Mucosa of stomach (tissue), 1 donor: Measurements from ENCODE around the gene NFIA.

Experiments
- H3K27me3 ChIP-seq: one replicate; pipeline ENCODE4 v1.7.0; 2013; ENCODE audit warnings: mild to moderate bottlenecking, low read length; ENCODE audit not compliant: control insufficient read depth, insufficient read depth
- H3K36me3 ChIP-seq: one replicate; pipeline ENCODE4 v1.7.0; 2013; ENCODE audit warnings: low read length; ENCODE audit not compliant: control insufficient read depth, insufficient read depth
- H3K4me1 ChIP-seq: one replicate; pipeline ENCODE4 v1.7.0; 2013; ENCODE audit warnings: mild to moderate bottlenecking, low read length; ENCODE audit not compliant: control insufficient read depth, insufficient read depth
- H3K4me3 ChIP-seq: one replicate; pipeline ENCODE4 v1.7.0; 2013; ENCODE audit warnings: low read length
- H3K9ac ChIP-seq: one replicate; pipeline ENCODE4 v1.7.0; 2013; ENCODE audit warnings: mild to moderate bottlenecking, low read length, moderate library complexity
- H3K9me3 ChIP-seq: one replicate; pipeline ENCODE4 v1.7.0; 2013; ENCODE audit warnings: mild to moderate bottlenecking, low read length, moderate library complexity; ENCODE audit not compliant: control insufficient read depth
- donor health status: Pancreatic carcinoma.

NFIA gene

DNA sequence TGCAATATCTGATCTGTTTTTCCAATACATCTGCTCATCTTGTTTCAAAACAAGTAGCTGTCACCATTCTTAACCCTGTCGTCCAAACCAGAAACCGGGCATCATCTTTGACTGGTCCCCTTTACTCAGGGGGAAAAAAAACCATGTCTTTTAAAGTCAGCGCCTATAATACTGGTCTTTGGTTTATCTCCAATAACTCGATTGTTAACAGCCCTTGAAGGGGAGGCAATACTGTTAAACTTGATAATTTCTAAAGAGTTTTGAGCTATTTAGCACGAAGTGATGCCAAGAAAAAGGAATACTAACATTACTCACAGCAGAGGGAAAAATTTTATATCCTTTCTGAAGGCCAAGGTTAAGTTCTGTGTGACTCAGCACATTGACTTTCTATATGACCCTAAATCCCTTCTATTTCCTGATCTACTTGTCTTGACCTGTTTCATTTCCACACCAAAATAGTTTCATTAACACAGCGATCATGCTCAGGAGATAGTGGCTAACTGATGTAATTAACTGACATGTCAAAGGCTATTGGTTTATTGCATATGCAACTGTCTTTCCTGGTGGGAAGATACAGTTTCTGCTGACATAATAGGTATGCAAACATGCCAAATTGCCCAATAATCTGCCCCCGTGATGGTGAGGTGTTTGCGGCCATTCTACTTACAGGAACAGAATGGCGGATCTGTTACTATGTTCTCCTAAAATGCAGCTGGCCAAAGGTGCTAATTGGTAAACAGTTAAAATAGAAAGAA is 59.1 kb downstream of the NFIA start:
- H3K4me3 ChIP-seq, result no peak overlapping the region
- H3K27me3 ChIP-seq, result no peaks in the 10 kb centered on the region
- H3K9me3 ChIP-seq, result no peaks in the 10 kb centered on the region
- no peak overlapping the region for H3K9ac ChIP-seq
- H3K36me3 ChIP-seq, result no peaks in the 10 kb centered on the region
- peaks cover 21% of the 10 kb centered on the region for H3K4me1 ChIP-seq

- no peak overlapping the region for H3K4me3 ChIP-seq
- no peak overlapping the region for H3K9ac ChIP-seq
- H3K4me1 ChIP-seq, result peaks cover 21% of the 10 kb centered on the region
- no peaks in the 10 kb centered on the region for H3K9me3 ChIP-seq
- no peaks in the 10 kb centered on the region for H3K27me3 ChIP-seq
- H3K36me3 ChIP-seq, result no peaks in the 10 kb centered on the region
Observed at GRCh38 chr1:61142043-61142440, 59.7 kb downstream of the NFIA start.

DNA sequence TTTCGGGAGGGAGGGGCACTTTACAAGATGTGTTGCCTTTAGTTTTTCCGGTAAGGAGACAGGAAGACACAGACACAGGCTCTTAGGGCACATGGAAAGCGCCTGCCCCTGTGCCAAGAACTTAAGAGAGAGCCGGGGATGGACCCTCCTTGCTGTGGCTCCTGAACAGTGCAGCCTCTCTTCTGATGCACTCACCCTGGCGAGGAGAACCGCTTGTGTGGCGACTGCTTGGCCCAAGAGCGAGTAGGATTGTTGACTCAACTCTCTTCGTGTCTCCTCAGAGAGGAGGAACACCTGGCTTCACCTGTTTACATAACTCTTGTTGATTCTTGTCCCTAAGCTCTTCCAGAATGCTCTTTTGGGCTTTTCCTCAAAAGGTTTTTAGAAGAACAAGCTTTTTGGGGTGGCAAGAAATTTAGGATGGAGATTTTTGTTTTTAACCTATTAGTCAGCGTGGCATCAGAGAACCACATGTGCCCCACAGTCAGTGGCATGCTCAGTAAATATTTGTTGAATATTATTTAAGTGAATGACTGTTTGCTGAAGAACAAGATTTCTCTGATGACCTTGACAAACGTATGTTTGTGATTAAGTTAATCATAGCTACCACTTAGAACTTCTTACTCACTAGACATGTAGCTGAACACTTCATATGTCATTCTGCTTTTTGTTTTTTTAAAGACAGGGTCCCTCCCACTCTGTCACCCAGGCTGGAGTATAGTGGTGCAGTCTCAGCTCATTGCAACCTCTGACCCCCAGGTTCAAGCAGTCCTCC is 60.6 kb downstream of the NFIA start:
- Histone ChIP-seq H3K9ac (no peak overlapping the region), H3K36me3 (no peaks in the 10 kb centered on the region), H3K4me3 (no peak overlapping the region), H3K9me3 (no peaks in the 10 kb centered on the region), H3K27me3 (no peaks in the 10 kb centered on the region), H3K4me1 (peaks cover 21% of the 10 kb centered on the region)

DNA sequence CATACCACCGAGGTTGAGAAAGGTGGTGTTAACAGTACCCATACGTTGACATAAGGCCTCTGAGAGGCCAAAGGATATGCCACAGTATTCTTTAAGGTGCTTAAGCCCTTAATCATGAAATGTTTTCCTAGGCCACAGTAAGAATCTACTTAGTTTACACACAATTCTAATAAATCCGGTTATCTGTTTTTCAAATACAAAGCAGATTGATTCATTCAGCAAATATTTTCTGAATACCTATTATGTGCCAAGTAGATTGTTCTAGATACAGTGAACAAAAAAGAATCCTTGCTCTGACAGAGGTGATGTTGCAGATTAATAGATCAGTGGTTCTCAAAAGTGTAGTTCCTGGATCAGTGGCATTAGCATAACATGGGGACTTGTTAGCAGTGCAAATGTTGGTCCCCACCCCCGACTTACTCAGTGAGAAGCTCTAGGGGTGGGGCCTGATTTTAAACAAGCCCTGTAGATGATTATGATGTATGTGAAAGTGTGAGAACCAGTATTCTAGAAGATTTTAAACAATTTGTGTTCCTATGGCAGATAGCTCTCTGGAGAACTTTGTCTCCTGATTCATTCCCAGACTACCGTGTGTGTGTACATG is 61.6 kb downstream of the NFIA start:
- H3K9me3 ChIP-seq, result no peaks in the 10 kb centered on the region
- H3K9ac ChIP-seq, result no peak overlapping the region
- H3K4me3 ChIP-seq, result no peak overlapping the region
- H3K36me3 ChIP-seq, result no peaks in the 10 kb centered on the region
- H3K4me1 ChIP-seq, result peaks cover 28% of the 10 kb centered on the region
- H3K27me3 ChIP-seq, result no peaks in the 10 kb centered on the region

DNA sequence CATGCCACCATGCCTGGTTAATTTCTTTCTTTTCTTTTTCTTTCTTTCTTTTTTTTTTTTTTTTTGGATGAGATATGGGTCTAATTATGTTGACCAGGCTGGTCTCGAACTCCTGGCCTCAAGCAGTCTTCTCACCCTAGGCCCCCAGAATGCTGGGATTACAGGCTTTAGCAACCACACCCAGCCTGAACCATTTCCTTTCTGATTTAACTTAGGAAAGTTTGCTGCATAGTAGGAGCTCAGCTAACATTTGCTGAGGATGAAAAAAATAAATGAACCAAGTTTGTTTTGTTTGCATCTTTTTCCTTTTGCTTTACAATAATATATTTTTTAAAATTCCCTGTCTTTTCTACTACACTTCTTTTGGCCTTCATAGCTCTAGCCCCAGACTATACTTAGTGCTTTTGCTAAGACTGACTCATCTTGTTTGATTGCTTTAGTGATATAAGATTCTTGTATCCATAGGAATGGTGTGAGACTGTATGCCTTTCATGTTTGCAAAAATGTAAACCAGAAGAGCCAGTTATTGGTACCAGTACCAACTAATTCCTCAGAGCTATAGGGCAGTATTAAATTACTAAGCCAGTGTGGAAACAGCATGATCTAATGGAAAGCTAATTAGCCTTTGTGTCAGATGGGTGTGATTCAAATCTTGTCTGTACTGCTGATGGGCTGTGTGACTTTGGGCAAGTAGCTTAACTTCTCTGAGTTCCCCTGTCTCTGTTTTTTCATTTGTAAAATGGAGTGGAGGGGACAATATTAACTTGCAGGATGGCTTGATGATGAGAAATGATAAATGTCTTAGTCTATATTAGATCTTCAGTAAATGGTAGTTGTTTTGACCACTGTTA is 66.9 kb downstream of the NFIA start:
- Histone ChIP-seq H3K4me3 (no peak overlapping the region), H3K4me1 (peaks cover 18% of the 10 kb centered on the region), H3K27me3 (no peaks in the 10 kb centered on the region), H3K9ac (no peak overlapping the region), H3K9me3 (no peaks in the 10 kb centered on the region), H3K36me3 (no peaks in the 10 kb centered on the region)

- Histone ChIP-seq H3K4me3 (no peak overlapping the region), H3K27me3 (no peaks in the 10 kb centered on the region), H3K36me3 (no peaks in the 10 kb centered on the region), H3K9ac (no peak overlapping the region), H3K9me3 (no peaks in the 10 kb centered on the region), H3K4me1 (peaks cover 18% of the 10 kb centered on the region)
Observed at GRCh38 chr1:61151565-61151964, 69.2 kb downstream of the NFIA start.

DNA sequence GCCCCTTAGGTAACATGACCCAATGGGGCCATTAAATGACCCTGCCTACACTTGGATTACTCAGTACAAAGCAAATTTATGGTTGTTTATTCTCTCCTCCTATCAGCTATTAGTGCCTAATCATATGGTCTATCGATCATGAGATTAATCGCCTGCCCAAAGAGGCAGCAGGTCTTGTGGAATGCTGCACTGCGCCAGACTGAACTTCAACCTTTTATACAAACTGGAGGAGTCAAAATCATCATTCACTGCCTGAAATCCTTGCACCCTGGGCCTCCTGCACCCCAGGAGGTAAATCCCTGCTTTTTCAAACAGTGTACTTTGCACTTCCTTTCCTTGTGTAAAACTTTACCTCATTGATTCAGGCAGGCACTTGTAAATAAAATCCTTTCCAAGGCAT is 69.7 kb downstream of the NFIA start:
- Histone ChIP-seq H3K4me1 (peaks cover 23% of the 10 kb centered on the region), H3K9ac (no peak overlapping the region), H3K9me3 (no peaks in the 10 kb centered on the region), H3K27me3 (no peaks in the 10 kb centered on the region), H3K36me3 (no peaks in the 10 kb centered on the region), H3K4me3 (no peak overlapping the region)

DNA sequence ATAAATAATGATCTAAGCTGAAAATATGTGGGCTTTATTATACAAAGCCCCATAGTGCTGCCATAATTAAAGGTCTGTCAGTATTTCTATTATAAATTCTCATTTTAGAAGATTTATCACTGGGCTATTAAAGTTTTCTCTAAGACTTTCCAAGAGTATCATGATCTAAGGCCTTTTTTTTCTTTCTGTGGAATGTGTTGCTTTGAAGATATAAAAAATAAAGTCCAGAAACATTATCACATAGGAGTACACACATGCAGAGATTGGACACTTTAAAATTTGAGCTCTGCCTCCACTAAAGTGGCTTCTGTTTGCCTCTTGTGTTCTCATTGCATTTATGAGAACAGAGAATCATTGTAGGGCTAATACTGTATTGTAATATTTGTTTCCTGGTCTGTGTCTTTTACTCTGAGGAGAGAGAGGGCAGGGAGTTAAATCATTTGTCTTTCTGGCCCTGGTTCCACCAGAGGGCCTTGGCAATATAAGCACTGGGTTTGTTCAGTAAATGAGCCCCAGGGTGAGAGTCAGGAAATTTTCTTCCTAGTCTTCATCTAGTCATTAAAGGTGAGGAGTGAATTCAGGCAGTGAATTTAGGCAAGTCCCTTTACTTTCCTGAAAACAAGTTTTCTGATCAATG is 70.2 kb downstream of the NFIA start:
- Histone ChIP-seq H3K4me1 (peaks cover 29% of the 10 kb centered on the region), H3K36me3 (no peaks in the 10 kb centered on the region), H3K4me3 (no peak overlapping the region), H3K27me3 (no peaks in the 10 kb centered on the region), H3K9me3 (no peaks in the 10 kb centered on the region), H3K9ac (no peak overlapping the region)

GRCh38 chr1:61156576-61157467 is 74.5 kb downstream of the NFIA start:
- Histone ChIP-seq H3K9ac (no peak overlapping the region), H3K36me3 (no peaks in the 10 kb centered on the region), H3K27me3 (no peaks in the 10 kb centered on the region), H3K4me1 (peaks cover 22% of the 10 kb centered on the region), H3K4me3 (no peak overlapping the region), H3K9me3 (no peaks in the 10 kb centered on the region)

DNA sequence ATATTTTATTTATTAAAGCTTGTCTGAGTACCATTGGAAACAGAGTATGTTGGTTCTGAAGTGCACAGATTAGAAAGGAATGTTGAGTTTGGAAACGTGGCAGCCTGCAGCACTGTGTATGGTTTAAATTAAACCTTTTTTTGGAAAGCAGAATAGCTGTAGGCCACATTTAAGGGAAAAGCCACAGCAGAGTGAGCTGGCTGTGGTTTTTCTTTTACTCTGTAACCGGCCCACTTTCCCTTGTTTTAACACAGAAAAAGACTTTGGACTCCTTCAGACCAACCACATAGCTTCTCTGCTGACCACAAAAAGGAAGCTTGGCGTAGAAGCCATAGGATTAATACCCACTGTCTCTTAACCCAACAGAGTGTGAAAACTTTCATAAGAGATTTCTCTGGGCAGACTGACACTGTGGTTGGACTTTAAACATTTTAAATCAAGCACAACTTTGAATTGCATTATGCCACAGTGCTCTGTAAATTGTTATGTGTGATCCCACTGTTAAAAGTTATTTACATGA is 75.2 kb downstream of the NFIA start:
- no peaks in the 10 kb centered on the region for H3K9me3 ChIP-seq
- H3K4me1 ChIP-seq, result peaks cover 16% of the 10 kb centered on the region
- H3K27me3 ChIP-seq, result no peaks in the 10 kb centered on the region
- H3K9ac ChIP-seq, result no peak overlapping the region
- H3K36me3 ChIP-seq, result no peaks in the 10 kb centered on the region
- H3K4me3 ChIP-seq, result no peak overlapping the region
